Measurements from ENCODE around the gene NDUFS7. TPM values are rescaled to one million over a fixed set of nuclear protein-coding genes. Genes with fewer than 3 reads are reported as not detected.

Gene NDUFS7
- total RNA-seq, 1 donor from 2014 or later = 98.8 TPM

GRCh38 chr19:1402411-1403070 is 18.8 kb downstream of the NDUFS7 start:
- Mint-ChIP-seq H3K9me3 (no peaks in the 10 kb centered on the region), H3K36me3 (ENCODE audit: low read depth) (no peaks in the 10 kb centered on the region), H3K4me1 (ENCODE audit: low read depth) (peaks cover 10% of the 10 kb centered on the region), H3K27ac (no peak overlapping the region), H3K4me3 (peak overlapping the region; percentile 76), H3K27me3 (ENCODE audit: insufficient read depth) (peaks cover 7% of the 10 kb centered on the region)
- intact Hi-C loops (cut with micrococcal nuclease) = no loop called here
- DNase-seq (ENCODE audit: low spot score) = no peak

DNA sequence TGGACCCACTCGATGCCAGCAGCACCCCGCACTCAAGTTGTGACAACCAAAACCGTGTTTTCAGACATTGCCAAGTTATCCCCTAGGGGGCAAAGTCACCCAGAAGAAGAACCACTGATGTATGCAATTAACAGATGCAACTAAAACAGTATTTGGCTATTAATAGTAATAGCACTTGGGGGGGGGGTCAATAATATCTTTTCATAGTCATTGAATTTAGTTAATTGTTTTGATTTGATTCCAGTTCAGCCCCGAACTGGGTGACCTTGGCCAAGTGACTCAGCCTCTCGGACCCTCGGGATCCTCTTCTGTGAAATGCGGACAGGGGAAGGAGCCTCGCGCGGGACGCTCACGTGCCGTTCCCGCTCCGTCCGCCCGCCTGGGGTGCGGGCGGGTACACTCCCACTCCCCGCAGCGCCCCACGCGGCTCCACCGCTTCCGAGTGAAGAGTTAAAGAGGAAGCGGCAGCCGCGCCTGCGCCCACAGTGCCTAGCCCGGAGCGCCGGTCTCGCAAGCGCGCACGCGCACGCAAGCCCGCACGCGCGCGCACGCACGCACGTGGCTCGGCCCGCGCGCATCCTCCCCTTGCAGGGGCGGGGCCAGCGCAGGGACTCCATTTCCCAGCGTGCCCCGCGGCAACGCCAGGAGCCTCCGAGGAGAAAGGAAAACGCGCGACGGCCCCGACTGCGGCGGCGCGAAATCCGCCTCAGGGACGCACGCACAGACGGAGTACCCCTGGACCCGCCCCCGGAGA is 23.2 kb downstream of the NDUFS7 start:
- H3K4me3 Mint-ChIP-seq = peak overlapping the region; percentile 76
- H3K27ac Mint-ChIP-seq = peak overlapping the region; percentile 83
- intact Hi-C loops (cut with micrococcal nuclease) = loop anchor here (1.0 to 5.0 kb wide), 8 partner anchors 24 to 1375 kb away; partner anchors contain the start of genes FAM174C, KLF16, NDUFS7 and PCSK4
- H3K27me3 Mint-ChIP-seq (ENCODE audit: insufficient read depth) = peaks cover 7% of the 10 kb centered on the region
- peaks cover 14% of the 10 kb centered on the region for H3K36me3 Mint-ChIP-seq (ENCODE audit: low read depth)
- peaks cover 33% of the 10 kb centered on the region for H3K4me1 Mint-ChIP-seq (ENCODE audit: low read depth)
- DNase-seq (ENCODE audit: low spot score) = peak; percentile 100
- no peaks in the 10 kb centered on the region for H3K9me3 Mint-ChIP-seq

GRCh38 chr19:1407528-1408299 is 24.0 kb downstream of the NDUFS7 start, which contains the start of gene DAZAP1:
Gene DAZAP1 (plus strand): TSS chr19:1407586. CDS start chr19:1407774, 188 bp downstream.
- DNase-seq (ENCODE audit: low spot score) = no peak
- intact Hi-C loops (cut with micrococcal nuclease) = loop anchor here (1.0 to 5.0 kb wide), 8 partner anchors 24 to 1375 kb away; partner anchors contain the start of genes FAM174C, KLF16, NDUFS7 and PCSK4
- peak within 1 kb of the TSS; percentile 98 for H3K4me3 Mint-ChIP-seq
- peaks cover 14% of the 10 kb centered on the region for H3K36me3 Mint-ChIP-seq (ENCODE audit: low read depth)
- peaks cover 6% of the 10 kb centered on the region for H3K27me3 Mint-ChIP-seq (ENCODE audit: insufficient read depth)
- peak within 1 kb of the TSS; percentile 83 for H3K27ac Mint-ChIP-seq
- no peaks in the 10 kb centered on the region for H3K9me3 Mint-ChIP-seq
- peaks cover 31% of the 10 kb centered on the region for H3K4me1 Mint-ChIP-seq (ENCODE audit: low read depth)

DNA sequence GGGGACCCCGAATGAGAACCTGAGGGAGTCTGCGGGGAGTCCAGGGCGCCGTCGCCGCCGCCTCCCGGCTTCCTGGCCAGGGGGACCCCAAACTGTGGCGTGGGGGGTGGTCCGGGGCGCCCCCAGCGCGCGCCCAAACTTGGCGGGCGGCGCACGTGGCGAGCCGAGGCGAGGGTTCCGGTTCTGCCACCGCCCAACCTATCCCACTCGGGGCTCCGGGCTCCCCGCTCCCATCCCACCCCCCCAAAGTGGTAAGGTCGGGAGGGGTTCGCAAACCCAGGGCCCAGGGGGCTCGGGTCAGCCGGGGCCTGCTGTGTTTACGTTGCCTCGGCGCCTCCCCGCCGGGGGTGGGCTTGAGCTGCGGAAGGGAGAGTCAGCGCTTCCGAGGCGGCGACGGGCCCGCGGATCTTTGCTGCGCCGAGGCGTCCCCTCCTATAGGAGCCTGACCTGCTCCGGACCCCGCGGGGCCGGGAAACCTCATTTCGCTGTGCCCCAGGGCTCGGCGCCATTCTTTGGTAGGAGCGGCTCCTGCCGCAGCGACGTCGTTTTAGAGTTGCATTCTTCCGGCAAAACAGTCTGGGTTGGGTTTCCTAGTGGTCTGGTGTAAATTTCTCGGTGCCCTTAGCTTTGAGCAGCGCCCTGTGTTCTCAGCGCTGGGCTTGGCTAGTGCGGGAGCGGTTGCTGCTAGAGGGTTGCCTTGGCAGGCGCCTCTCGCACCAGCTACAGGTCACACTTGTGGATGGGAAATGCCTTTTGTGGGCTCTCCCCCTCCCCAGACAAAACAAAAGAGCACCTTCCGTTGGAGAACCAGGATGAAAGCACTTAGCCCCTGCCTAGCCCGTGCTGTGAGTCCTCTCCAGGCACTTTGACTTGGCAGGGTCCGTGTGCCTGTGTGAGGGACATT is 24.8 kb downstream of the NDUFS7 start:
- intact Hi-C loops (cut with micrococcal nuclease) = loop anchor here (5.0 kb wide), 2 partner anchors 454 to 1374 kb away; partner anchors contain the start of genes KLF16 and SGTA
- Mint-ChIP-seq H3K9me3 (no peaks in the 10 kb centered on the region), H3K4me1 (ENCODE audit: low read depth) (peaks cover 31% of the 10 kb centered on the region), H3K27ac (peak overlapping the region; percentile 98), H3K27me3 (ENCODE audit: insufficient read depth) (peaks cover 3% of the 10 kb centered on the region), H3K4me3 (peak overlapping the region; percentile 98), H3K36me3 (ENCODE audit: low read depth) (peaks cover 14% of the 10 kb centered on the region)
- DNase-seq (ENCODE audit: low spot score) = peak; percentile 49

GRCh38 chr19:1409204-1410005 is 25.7 kb downstream of the NDUFS7 start:
- Mint-ChIP-seq H3K4me3 (peak overlapping the region; percentile 98), H3K27me3 (ENCODE audit: insufficient read depth) (no peaks in the 10 kb centered on the region), H3K4me1 (ENCODE audit: low read depth) (peaks cover 33% of the 10 kb centered on the region), H3K9me3 (no peaks in the 10 kb centered on the region), H3K36me3 (ENCODE audit: low read depth) (peaks cover 14% of the 10 kb centered on the region), H3K27ac (peak overlapping the region; percentile 98)
- intact Hi-C loops (cut with micrococcal nuclease) = loop anchor here (5.0 kb wide), 2 partner anchors 453 to 1373 kb away; partner anchors contain the start of genes KLF16 and SGTA
- DNase-seq (ENCODE audit: low spot score) = no peak

DNA sequence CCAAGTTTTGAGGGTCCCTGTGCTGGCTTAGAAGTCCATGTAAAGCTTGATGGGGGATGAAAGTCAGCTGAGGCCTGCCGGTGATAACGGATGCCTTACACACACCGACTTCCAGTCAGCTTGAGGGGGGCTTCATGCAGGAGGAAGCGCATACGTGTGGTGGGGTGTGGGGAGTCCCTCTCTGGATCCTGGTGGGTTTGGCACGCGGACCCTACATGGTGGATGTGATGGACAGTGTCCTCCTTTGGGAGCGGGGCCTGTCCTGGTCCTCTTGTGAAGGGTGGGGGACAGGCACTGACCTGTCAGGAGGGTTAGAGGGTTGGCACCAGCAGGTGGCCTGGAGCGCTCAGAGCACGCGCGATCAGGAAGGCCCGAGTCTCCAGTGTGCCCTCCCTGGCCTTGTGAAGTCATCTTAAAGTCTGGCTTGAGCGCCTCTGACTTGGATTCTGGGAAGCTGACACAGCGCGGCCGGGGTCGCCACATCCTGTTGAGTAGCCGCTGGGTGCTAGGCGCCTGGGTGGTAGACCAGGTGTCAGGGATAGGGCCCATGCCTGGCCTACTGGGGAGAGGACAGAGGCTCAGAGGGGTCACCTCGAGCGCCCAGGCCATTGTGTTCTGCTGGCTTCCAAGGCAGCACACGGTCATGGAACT is 26.6 kb downstream of the NDUFS7 start:
- no peak for DNase-seq (ENCODE audit: low spot score)
- peaks cover 39% of the 10 kb centered on the region for H3K4me1 Mint-ChIP-seq (ENCODE audit: low read depth)

GRCh38 chr19:1410789-1411188 is 27.1 kb downstream of the NDUFS7 start:
- intact Hi-C loops (cut with micrococcal nuclease) = no loop called here
- Mint-ChIP-seq H3K4me1 (ENCODE audit: low read depth) (peaks cover 39% of the 10 kb centered on the region), H3K27ac (peak overlapping the region; percentile 64), H3K9me3 (no peaks in the 10 kb centered on the region), H3K27me3 (ENCODE audit: insufficient read depth) (no peaks in the 10 kb centered on the region), H3K36me3 (ENCODE audit: low read depth) (peaks cover 19% of the 10 kb centered on the region), H3K4me3 (peak overlapping the region; percentile 98)
- no peak for DNase-seq (ENCODE audit: low spot score)

More for the DNA sequence above, 26.6 kb downstream of the NDUFS7 start:
- H3K27me3 Mint-ChIP-seq (ENCODE audit: insufficient read depth) = no peaks in the 10 kb centered on the region
- H3K36me3 Mint-ChIP-seq (ENCODE audit: low read depth) = peaks cover 18% of the 10 kb centered on the region
- H3K27ac Mint-ChIP-seq = peak overlapping the region; percentile 70
- H3K9me3 Mint-ChIP-seq = no peaks in the 10 kb centered on the region
- H3K4me3 Mint-ChIP-seq = peak overlapping the region; percentile 98
- intact Hi-C loops (cut with micrococcal nuclease) = no loop called here

DNA sequence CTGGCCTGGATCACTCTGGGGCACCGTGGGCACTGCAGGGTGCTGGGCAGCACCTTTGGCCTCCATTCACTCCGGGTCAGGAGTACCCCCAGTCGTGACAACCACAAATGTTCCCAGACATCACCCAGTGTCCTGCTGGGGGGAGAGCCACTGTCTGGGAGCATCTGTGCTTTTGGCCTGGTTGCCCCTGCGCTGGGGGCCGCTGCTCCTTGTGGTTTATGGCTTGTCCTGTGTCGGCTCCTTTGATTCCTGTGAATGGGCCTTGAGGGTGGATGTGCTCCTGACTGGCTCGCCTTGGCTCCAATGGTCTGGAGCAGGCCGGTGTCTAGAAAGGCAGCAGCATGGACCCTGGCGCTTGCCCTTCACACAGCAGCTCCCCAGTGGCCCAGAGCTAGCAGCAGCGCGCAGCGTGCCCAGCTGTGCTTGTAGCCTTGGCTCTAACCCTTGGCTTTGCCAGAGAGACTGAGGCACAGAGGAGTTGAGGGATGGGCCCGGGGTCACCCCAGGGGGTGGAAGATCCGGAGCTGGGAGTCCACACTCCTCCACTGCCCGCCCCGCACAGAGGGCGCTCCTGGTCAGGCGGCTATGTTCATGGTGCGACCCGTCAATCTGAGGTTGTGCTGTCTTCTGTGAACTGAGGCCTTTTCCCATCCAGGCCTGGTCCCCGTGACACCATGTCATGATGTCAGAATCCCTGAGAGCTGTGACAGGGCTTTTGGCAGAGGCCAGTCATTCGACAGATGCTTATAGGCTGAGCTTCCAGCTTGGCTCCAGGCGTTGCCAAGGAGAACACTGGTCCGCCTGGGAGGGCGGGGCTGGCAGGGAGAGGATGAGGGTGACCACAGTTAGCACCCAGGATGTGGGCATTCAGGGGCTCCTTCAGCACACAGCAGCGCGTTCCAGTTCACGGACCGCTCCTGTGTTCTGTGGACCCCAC is 27.8 kb downstream of the NDUFS7 start:
- Mint-ChIP-seq H3K27ac (no peak overlapping the region), H3K9me3 (no peaks in the 10 kb centered on the region), H3K4me1 (ENCODE audit: low read depth) (peaks cover 37% of the 10 kb centered on the region), H3K27me3 (ENCODE audit: insufficient read depth) (no peaks in the 10 kb centered on the region), H3K36me3 (ENCODE audit: low read depth) (peaks cover 20% of the 10 kb centered on the region), H3K4me3 (peak overlapping the region; percentile 33)
- intact Hi-C loops (cut with micrococcal nuclease) = no loop called here
- no peak for DNase-seq (ENCODE audit: low spot score)

- Mint-ChIP-seq H3K4me3 (no peak overlapping the region), H3K27ac (no peak overlapping the region), H3K9me3 (no peaks in the 10 kb centered on the region), H3K27me3 (ENCODE audit: insufficient read depth) (no peaks in the 10 kb centered on the region), H3K36me3 (ENCODE audit: low read depth) (peaks cover 22% of the 10 kb centered on the region), H3K4me1 (ENCODE audit: low read depth) (peaks cover 37% of the 10 kb centered on the region)
- no peak for DNase-seq (ENCODE audit: low spot score)
- intact Hi-C loops (cut with micrococcal nuclease) = no loop called here
These were observed 28.7 kb downstream of the NDUFS7 start for GRCh38 chr19:1412323-1412923.
